Mammary epithelial cell (primary cell): Measurements from ENCODE around the gene TBCCD1.
A peak's percentile ranks its signal among the peaks of the same experiment; 100 is the strongest.

Experiments
- CTCF ChIP-seq, 2 donors: IDR thresholded peaks in 1 of 2; conservative IDR thresholded peaks in 1 of 2; 2 replicates each; pipeline ENCODE4 v1.5.1; 2011 to 2012; ENCODE audit warnings: inconsistent platforms in 2 of 2, low read length in 2 of 2, mild to moderate bottlenecking in 2 of 2, control low read depth in 1 of 2, low read depth in 1 of 2; ENCODE audit not compliant: insufficient read depth in 1 of 2; ENCODE audit errors: extremely low read depth in 1 of 2
- EZH2 ChIP-seq: IDR thresholded peaks from 2 replicates; pipeline ENCODE4 v1.6.1; 2012; ENCODE audit warnings: low read length, inconsistent platforms, borderline replicate concordance

- TF ChIP-seq CTCF (conservative IDR thresholded peaks at IDR 0.05 in 1 of 2, IDR thresholded peaks at IDR 0.05 in 1 of 2; ENCODE audit: extremely low read depth in 1 of 2, insufficient read depth in 1 of 2, low read depth in 1 of 2, low read length in 2 of 2) (peak; percentile 33 to 49), EZH2 (no peak)
Measured at GRCh38 chr3:186589121-186589520, 22.0 kb upstream of the TBCCD1 start.
